Choroid plexus epithelial cell (primary cell): Measurements from ENCODE around the gene ZNF407.

Experiments
- DNase-seq: peaks from one replicate; pipeline ENCODE4 v3.0.0-alpha.2; 2010; ENCODE audit warnings: low read depth
- H3K4me3 ChIP-seq: 2 replicates; pipeline ENCODE4 v1.5.1; 2011; ENCODE audit warnings: low read depth, mild to moderate bottlenecking, control low read depth, low read length, moderate library complexity
- TF ChIP-seq, protein P1 (sequence below): conservative IDR thresholded peaks from 2 replicates; pipeline ENCODE4 v1.5.1; 2011; ENCODE audit warnings: low read depth, mild to moderate bottlenecking, control low read depth, inconsistent platforms, low read length, moderate library complexity

Gene ZNF407

DNA sequence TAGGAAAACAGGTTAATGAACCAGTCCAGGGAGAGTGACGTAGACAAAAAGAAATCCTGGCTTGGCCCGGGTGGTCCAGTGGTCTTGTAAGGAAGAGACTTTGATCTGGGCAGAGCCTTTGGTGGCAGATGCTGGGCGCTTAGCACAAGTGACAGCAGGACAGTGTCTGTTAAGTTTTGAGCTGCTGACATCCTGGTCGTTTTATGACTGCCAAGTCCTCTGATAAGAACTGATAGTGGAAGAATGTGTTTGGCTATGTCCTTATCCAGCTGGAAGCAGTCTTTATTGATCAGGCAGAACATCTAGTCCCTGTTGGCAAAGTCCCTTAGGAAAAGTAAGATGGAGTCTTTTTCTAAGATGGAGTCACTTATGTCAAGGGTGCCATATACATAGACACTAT, 27.4 kb upstream of the ZNF407 start:
- TF ChIP-seq, protein P1, sequence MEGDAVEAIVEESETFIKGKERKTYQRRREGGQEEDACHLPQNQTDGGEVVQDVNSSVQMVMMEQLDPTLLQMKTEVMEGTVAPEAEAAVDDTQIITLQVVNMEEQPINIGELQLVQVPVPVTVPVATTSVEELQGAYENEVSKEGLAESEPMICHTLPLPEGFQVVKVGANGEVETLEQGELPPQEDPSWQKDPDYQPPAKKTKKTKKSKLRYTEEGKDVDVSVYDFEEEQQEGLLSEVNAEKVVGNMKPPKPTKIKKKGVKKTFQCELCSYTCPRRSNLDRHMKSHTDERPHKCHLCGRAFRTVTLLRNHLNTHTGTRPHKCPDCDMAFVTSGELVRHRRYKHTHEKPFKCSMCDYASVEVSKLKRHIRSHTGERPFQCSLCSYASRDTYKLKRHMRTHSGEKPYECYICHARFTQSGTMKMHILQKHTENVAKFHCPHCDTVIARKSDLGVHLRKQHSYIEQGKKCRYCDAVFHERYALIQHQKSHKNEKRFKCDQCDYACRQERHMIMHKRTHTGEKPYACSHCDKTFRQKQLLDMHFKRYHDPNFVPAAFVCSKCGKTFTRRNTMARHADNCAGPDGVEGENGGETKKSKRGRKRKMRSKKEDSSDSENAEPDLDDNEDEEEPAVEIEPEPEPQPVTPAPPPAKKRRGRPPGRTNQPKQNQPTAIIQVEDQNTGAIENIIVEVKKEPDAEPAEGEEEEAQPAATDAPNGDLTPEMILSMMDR: no peak
- DNase-seq: no peak
- H3K4me3 ChIP-seq: no peak overlapping the region

DNA sequence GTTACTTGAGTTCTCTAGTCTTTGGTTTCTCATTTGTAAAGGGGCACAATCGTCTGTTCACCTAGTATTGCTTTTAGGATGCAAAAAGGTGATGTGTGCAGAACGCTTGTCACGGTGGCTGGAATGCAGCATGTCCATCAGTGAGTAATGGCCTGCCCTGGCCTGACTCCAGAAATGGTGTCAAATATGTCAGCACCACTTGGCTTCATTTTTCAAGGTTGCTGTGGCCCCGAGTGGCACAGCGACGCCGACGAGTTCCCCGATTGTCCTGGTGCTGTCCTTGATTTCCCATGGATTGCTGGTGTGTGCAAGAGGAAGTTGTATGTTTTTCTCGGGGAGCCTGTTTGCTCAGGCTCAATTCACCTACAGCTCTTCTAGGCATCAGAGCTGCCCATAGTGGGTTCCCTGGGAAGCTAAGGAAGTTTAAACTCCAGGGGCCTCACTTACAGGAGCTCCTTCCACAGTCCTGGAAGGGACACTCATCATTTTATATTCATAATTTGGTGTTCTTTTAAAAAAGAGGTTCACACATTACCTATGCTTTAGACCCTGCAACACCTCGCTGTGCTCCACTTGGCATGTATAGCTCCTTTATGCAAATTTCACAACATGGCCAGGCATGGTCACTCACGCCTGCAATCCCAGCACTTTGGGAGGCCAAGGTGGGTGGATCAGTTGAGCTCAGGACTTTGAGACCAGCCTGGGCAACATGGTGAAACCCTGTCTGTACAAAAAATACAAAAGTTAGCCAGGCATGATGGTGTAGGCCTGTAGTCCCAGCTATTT, 25.6 kb upstream of the ZNF407 start:
- no peak for DNase-seq
- TF ChIP-seq, protein P1: no peak

DNA sequence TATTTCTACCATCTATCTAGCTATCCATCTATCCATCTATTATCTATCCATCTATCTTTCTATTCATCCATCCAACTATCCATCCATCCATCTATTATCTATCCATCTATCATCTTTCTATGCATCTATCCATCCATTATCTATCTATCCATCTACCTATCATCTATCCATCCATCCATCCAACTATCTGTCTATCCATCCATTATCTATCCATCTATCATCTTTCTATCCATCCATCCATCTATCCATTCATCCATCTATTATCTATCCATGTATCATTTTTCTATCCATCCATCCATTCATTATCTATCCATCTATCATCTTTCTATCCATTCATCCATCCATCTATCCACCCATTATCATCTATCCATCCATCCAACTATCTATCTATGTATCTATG, 24.6 kb upstream of the ZNF407 start:
- no peak for DNase-seq
- H3K4me3 ChIP-seq: no peak overlapping the region
- TF ChIP-seq, protein P1: no peak

More for the DNA sequence above, 25.6 kb upstream of the ZNF407 start:
- no peak overlapping the region for H3K4me3 ChIP-seq

DNA sequence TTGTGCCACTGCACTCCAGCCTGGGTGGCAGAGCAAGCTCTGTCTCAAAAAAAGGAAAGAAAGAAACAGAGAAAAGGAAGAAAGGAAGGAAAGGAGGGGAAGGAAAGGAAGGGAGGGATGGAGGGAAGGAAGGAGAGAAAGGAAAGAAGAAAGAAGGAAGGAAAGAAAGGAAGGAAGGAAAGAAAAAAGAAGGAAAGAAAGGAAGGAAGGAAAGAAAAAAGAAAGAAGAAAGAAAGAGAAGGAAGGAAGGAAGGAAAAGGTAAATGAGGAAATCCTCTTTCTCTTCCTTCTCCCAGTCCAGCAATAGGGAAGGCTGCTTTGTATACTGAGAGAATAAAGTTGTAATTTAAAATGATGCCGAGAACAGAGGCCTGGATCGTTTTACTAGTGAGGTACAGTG, 22.8 kb upstream of the ZNF407 start:
- DNase-seq: no peak
- TF ChIP-seq, protein P1: no peak
- no peak overlapping the region for H3K4me3 ChIP-seq

DNA sequence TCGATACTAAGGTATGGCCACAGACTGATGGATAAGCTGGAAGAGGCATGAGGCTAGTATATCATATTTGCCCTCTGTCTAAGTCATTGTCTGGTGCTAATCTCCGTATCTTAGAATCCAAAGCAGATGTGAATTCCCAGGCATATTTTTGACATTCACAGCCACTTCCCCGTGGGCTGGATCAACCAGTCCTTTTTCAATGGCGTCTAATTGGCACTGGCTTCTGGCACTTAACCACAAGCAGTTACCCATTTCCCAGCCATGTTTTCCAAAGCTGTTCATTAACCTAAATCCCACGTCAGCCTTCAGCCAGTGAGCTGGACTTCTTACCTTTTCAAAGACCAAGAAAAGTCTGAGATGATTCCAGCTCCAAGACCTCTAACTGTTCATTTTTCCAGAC, 20.7 kb upstream of the ZNF407 start:
- no peak overlapping the region for H3K4me3 ChIP-seq
- no peak for DNase-seq
- TF ChIP-seq, protein P1: no peak

DNA sequence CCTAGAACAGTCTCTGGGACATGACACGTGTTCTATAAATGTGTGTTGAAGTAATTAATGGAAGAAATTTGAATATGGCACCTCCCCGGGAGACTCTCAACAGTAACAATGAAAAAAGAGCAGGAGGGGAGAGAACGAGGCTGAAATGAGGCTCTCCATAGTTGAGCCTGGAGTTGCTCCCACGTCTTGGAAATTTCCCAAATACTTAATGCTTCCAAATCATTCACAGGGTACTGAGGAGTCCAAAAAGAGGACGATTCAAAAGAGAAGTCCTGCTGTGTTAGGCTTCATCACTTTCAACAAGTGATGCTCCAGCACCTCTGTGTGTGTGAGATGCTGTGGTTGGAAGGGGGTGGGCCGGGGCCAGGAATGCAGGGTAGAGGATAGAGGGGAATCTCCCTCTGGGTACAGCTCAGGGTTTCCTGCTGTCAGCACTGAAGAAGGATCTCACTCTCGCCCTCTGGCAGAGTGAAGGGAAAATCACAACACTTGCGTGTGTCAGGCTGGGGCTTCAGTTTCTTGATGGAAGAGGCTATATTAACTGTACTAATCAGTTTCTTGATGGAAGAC, 18.1 kb upstream of the ZNF407 start:
- H3K4me3 ChIP-seq: no peak overlapping the region
- DNase-seq: peak; percentile 20
- TF ChIP-seq, protein P1: no peak

DNA sequence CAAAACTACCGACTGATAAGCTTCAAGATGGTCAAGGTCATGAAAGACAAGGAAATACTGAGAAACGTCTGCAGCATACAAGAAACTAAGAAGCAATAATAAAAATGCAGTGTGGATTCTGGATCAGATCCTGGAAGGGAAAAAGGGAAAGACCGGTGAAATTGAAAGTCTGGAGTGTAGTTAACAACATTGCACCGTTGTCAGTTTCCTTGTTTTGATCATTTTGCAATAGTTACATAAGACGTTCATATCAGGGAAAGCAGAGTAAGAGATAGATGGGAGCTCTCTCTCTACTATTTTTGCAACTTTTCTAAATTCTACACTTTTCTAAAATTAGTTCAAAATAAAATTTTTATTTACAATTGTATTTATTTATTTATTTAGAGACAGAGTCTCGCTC, 15.0 kb upstream of the ZNF407 start:
- TF ChIP-seq, protein P1: no peak
- no peak overlapping the region for H3K4me3 ChIP-seq
- DNase-seq: no peak
